Vagina (tissue), 2 donors: Measurements from ENCODE around the gene EXOC6.

ENCODE experiments used
- CTCF ChIP-seq, 3 experiments: fragments of 450-650 bp in 2 of 3; fragments of 200-600 bp in 1 of 3; sonication (generic) in 1 of 3; IDR thresholded peaks; one replicate each; pipeline ENCODE4 v1.5.1; 2017 to 2019; ENCODE audit warnings: antibody characterized with exemption in 3 of 3, mild to moderate bottlenecking in 2 of 3, moderate library complexity in 2 of 3
- POLR2A ChIP-seq, 2 donors: fragments of 450-650 bp; IDR thresholded peaks; one replicate each; pipeline ENCODE4 v1.6.1; 2017; ENCODE audit warnings: antibody characterized with exemption in 2 of 2, mild to moderate bottlenecking in 2 of 2, moderate library complexity in 2 of 2
- POLR2AphosphoS5 ChIP-seq, 2 donors: sonication (generic); formaldehyde crosslinking; IDR thresholded peaks; one replicate each; pipeline ENCODE4 v1.9.0; 2017; ENCODE audit warnings: antibody characterized with exemption in 2 of 2, mild to moderate bottlenecking in 2 of 2, low read depth in 1 of 2; ENCODE audit not compliant: insufficient read depth in 1 of 2

- TF ChIP-seq CTCF (IDR thresholded peaks at IDR 0.05) (no peak), POLR2AphosphoS5 (IDR thresholded peaks at IDR 0.05; ENCODE audit: insufficient read depth in 1 of 2, low read depth in 1 of 2) (no peak), POLR2A (IDR thresholded peaks at IDR 0.05) (no peak)
Measured at GRCh38 chr10:93097386-93097785, 249.1 kb downstream of the EXOC6 start.
